Adipose tissue (tissue), 3 donors: ENCODE results near the gene RASSF8. TPM values are rescaled to one million over a fixed set of nuclear protein-coding genes. Genes with fewer than 3 reads are reported as not detected.
"Not testable (repeated sequence)": the region's sequence is repeated elsewhere in the genome, so short reads cannot be mapped to it uniquely, and the experiment has no call there.

ENCODE experiments used
- H3K27ac ChIP-seq: one replicate; pipeline ENCODE4 v1.5.1; 2013; ENCODE audit warnings: low read depth, low read length
- WGBS, 3 donors: extraction: QIAGEN DNeasy Blood & Tissue Kit; methylation state at CpG; one replicate each; pipeline ENCODE4 v1.1.7; 2013; 5-methylcytosine and 5-hydroxymethylcytosine counted together
- polyA plus RNA-seq, 3 donors: library from polyadenylated mRNA; stranded (reverse); fragments of 200-250 nt; gene quantifications; one replicate each; pipeline ENCODE4 v1.2.3, GENCODE V29; 2013
- donor health status: healthy with polysubstance abuse.
- donor health status: Bipolar disorder and iron deficiency.
- donor health status: healthy.

Gene RASSF8
- polyA plus RNA-seq, 3 donors, result 2.2 to 20.2 (median 6.9) TPM

- H3K27ac ChIP-seq, result no peak overlapping the region
- 60 to 75% (median 71%) methylated on average over 10 of the region's 10 CpGs for WGBS, 3 donors
Observed at GRCh38 chr12:26043135-26044006, 84.9 kb downstream of the RASSF8 start.

GRCh38 chr12:26044007-26044394, 85.5 kb downstream of the RASSF8 start:
- no peak overlapping the region for H3K27ac ChIP-seq

- 92 to 95% (median 93%) methylated on average over 1 of the region's 1 CpG for WGBS, 3 donors
- H3K27ac ChIP-seq, result no peak overlapping the region
Observed at GRCh38 chr12:26044592-26044991, 86.1 kb downstream of the RASSF8 start.

- H3K27ac ChIP-seq, result no peak overlapping the region
Observed at GRCh38 chr12:26046203-26046602, 87.7 kb downstream of the RASSF8 start.

- 44 to 60% (median 57%) methylated on average over 1 of the region's 1 CpG for WGBS, 3 donors
- H3K27ac ChIP-seq, result no peak overlapping the region
Observed at GRCh38 chr12:26046906-26047305, 88.4 kb downstream of the RASSF8 start.

- no peak overlapping the region for H3K27ac ChIP-seq
- WGBS, 3 donors, result 90 to 93% (median 91%) methylated on average over 9 of the region's 9 CpGs
Observed at GRCh38 chr12:26047401-26048226, 89.1 kb downstream of the RASSF8 start.

- WGBS, 3 donors, result 76 to 95% (median 78%) methylated on average over 4 of the region's 4 CpGs
- no peak overlapping the region for H3K27ac ChIP-seq
Observed at GRCh38 chr12:26052652-26053051, 94.2 kb downstream of the RASSF8 start.

- no peak overlapping the region for H3K27ac ChIP-seq
- 77 to 83% (median 82%) methylated on average over 4 of the region's 4 CpGs for WGBS, 3 donors
Observed at GRCh38 chr12:26054383-26054782, 95.9 kb downstream of the RASSF8 start.

GRCh38 chr12:26055087-26055486, 96.6 kb downstream of the RASSF8 start:
- no peak overlapping the region for H3K27ac ChIP-seq
- WGBS, 3 donors, result 82 to 94% (median 88%) methylated on average over 2 of the region's 2 CpGs

- 23 to 84% (median 77%) methylated on average over 1 of the region's 1 CpG for WGBS, 3 donors
- no peak overlapping the region for H3K27ac ChIP-seq
Observed at GRCh38 chr12:26056335-26056734, 97.9 kb downstream of the RASSF8 start.

- not testable (repeated sequence) for H3K27ac ChIP-seq
- WGBS, 3 donors, result 95 to 99% (median 98%) methylated on average over 6 of the region's 6 CpGs
Observed at GRCh38 chr12:26057271-26057670, 98.8 kb downstream of the RASSF8 start.

- WGBS, 3 donors, result 89 to 92% (median 91%) methylated on average over 8 of the region's 8 CpGs
Observed at GRCh38 chr12:26058308-26058707, 99.8 kb downstream of the RASSF8 start.

GRCh38 chr12:26058818-26059217, 100.3 kb downstream of the RASSF8 start:
- no peak overlapping the region for H3K27ac ChIP-seq
- WGBS, 3 donors, result 87 to 93% (median 87%) methylated on average over 1 of the region's 1 CpG

More at GRCh38 chr12:26058308-26058707, 99.8 kb downstream of the RASSF8 start:
- H3K27ac ChIP-seq, result no peak overlapping the region

- 84 to 94% (median 92%) methylated on average over 3 of the region's 3 CpGs for WGBS, 3 donors
- H3K27ac ChIP-seq, result no peak overlapping the region
Observed at GRCh38 chr12:26062006-26062405, 103.5 kb downstream of the RASSF8 start.

- 63 to 78% (median 67%) methylated on average over 4 of the region's 4 CpGs for WGBS, 3 donors
Observed at GRCh38 chr12:26062566-26062965, 104.1 kb downstream of the RASSF8 start.

GRCh38 chr12:26065451-26065850, 107.0 kb downstream of the RASSF8 start:
- no peak overlapping the region for H3K27ac ChIP-seq
- 95 to 98% (median 97%) methylated on average over 5 of the region's 5 CpGs for WGBS, 3 donors

More at GRCh38 chr12:26062566-26062965, 104.1 kb downstream of the RASSF8 start:
- H3K27ac ChIP-seq, result no peak overlapping the region

- 90 to 95% (median 91%) methylated on average over 4 of the region's 4 CpGs for WGBS, 3 donors
- H3K27ac ChIP-seq, result no peak overlapping the region
Observed at GRCh38 chr12:26068503-26068902, 110.0 kb downstream of the RASSF8 start.

GRCh38 chr12:26069796-26070195, 111.3 kb downstream of the RASSF8 start:
- H3K27ac ChIP-seq, result no peak overlapping the region

- 91 to 97% (median 97%) methylated on average over 2 of the region's 2 CpGs for WGBS, 3 donors
- no peak overlapping the region for H3K27ac ChIP-seq
Observed at GRCh38 chr12:26077915-26078702, 119.6 kb downstream of the RASSF8 start.
